ENCODE data around the gene LRRC4C. TPM values are rescaled to one million over a fixed set of nuclear protein-coding genes. Genes with fewer than 3 reads are reported as not detected.

LRRC4C gene
- total RNA-seq, 1 donor from 2014 or later: 0.41 TPM

DNA sequence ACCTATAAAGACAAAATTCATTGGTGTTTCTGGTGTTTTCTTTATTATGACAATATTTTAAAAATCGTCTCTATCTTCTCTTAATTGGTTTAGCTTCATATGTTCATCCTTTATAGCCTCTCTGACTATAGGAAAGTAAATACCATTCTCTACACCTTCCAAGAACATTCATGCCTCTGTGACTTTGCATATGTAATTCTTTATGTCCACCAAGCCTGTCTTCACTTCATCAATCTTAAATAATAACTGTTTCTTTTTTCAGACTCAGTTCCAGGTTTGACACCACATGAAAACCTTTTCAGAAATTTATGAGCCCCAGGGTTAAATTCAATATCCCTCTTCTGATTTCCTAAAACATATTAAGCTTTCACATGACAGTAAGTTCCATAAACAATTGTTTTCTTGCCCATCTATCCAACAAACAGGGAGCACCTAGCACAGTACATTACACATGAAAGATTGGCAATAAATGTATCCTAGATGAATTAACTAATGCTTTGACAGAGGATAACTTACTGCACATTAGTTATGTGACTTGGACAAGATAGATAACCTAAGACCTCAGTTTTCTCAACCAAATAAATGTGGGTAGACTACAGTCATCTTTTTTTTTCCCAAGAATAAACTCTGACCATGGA, 886.1 kb downstream of the LRRC4C start:
- no peaks in the 10 kb centered on the region for H3K27me3 ChIP-seq (ENCODE audit: low read depth)
- H3K27ac ChIP-seq (replicated peaks): no peak overlapping the region
- H3K36me3 ChIP-seq: no peaks in the 10 kb centered on the region
- no peak for DNase-seq
- no peaks in the 10 kb centered on the region for H3K4me1 ChIP-seq
- no peaks in the 10 kb centered on the region for H3K9me3 ChIP-seq (replicated peaks)
- H3K4me3 ChIP-seq: no peak overlapping the region
- intact Hi-C loops (cut with micrococcal nuclease): no loop called here
- TF ChIP-seq, protein P1, sequence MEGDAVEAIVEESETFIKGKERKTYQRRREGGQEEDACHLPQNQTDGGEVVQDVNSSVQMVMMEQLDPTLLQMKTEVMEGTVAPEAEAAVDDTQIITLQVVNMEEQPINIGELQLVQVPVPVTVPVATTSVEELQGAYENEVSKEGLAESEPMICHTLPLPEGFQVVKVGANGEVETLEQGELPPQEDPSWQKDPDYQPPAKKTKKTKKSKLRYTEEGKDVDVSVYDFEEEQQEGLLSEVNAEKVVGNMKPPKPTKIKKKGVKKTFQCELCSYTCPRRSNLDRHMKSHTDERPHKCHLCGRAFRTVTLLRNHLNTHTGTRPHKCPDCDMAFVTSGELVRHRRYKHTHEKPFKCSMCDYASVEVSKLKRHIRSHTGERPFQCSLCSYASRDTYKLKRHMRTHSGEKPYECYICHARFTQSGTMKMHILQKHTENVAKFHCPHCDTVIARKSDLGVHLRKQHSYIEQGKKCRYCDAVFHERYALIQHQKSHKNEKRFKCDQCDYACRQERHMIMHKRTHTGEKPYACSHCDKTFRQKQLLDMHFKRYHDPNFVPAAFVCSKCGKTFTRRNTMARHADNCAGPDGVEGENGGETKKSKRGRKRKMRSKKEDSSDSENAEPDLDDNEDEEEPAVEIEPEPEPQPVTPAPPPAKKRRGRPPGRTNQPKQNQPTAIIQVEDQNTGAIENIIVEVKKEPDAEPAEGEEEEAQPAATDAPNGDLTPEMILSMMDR (IDR thresholded peaks at IDR 0.05; ENCODE audit: borderline replicate concordance): no peak

DNA sequence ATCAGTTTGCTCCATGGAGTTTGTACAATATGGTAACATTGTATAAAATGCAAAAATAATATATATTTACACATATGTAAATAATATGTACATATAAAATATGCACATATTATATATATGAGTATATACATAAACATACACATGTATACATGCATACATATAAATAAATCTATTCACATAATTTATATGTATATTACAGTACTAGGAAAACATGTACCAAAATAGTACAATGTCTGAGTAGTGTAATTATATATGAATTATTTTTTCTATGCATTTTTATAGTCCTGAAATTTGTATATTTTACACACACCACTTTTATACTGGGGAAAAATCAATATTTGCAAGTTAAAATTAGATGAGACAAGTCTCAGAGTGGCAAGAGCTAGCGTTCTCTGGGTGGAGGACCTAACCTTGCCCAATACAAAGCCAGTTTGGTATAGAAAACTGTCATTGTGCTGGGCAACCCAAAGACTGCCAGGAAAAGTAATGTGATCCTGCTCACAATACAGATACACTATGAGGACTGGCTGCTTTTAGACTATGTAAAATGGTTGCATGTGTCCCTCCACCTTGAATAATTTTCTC, 889.4 kb downstream of the LRRC4C start:
- intact Hi-C loops (cut with micrococcal nuclease): no loop called here
- no peak for DNase-seq

DNA sequence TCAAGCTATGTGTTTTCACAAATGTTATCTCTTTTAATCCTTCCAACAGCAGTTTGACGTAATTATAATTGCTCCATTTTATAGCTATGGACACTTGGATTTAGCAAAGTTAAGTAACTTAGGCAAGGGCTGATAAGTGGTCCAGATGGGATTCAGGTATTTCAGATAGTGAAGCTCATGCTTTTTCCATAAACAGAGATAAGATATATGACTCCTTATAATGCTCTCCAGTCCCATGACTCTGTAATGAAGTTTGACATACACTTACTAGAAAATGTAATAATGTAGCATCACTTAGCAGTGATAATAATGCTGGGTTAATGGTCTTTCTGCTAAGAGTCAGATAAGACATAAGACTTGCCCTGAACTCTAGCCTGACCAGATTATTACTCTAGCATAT, 892.1 kb downstream of the LRRC4C start:
- Histone ChIP-seq H3K36me3 (no peaks in the 10 kb centered on the region), H3K4me3 (no peak overlapping the region), H3K9me3 (replicated peaks) (no peaks in the 10 kb centered on the region), H3K4me1 (no peaks in the 10 kb centered on the region), H3K27me3 (ENCODE audit: low read depth) (no peaks in the 10 kb centered on the region), H3K27ac (replicated peaks) (no peak overlapping the region)
- TF ChIP-seq, protein P1 (IDR thresholded peaks at IDR 0.05; ENCODE audit: borderline replicate concordance): no peak
- no peak for DNase-seq
- intact Hi-C loops (cut with micrococcal nuclease): no loop called here

More for the DNA sequence above, 889.4 kb downstream of the LRRC4C start:
- TF ChIP-seq, protein P1 (IDR thresholded peaks at IDR 0.05; ENCODE audit: borderline replicate concordance): no peak
- Histone ChIP-seq H3K4me1 (no peaks in the 10 kb centered on the region), H3K27me3 (ENCODE audit: low read depth) (no peaks in the 10 kb centered on the region), H3K4me3 (no peak overlapping the region), H3K27ac (replicated peaks) (no peak overlapping the region), H3K9me3 (replicated peaks) (no peaks in the 10 kb centered on the region), H3K36me3 (no peaks in the 10 kb centered on the region)

DNA sequence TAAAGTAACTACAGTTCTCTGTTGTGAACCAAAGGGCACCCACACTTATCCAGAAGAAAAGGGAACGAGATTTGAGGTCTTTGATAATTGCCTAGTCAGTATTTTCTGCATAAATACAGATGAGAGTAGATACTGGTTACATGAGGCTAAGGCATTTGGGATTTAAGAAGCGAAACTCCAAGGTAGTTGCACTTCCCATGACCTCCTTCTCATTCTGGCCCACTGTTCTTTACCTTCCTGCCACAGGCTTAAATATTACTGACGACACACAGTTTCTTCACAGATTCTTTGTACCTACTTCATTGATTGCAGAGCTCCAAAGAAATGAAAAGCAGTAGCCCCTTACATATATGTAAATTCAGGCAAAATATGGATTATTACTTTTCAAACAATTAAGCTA, 915.3 kb downstream of the LRRC4C start:
- no peak overlapping the region for H3K4me3 ChIP-seq
- no peaks in the 10 kb centered on the region for H3K36me3 ChIP-seq
- intact Hi-C loops (cut with micrococcal nuclease): no loop called here
- H3K4me1 ChIP-seq: no peaks in the 10 kb centered on the region
- no peak for DNase-seq
- peaks cover 7% of the 10 kb centered on the region for H3K9me3 ChIP-seq (replicated peaks)
- no peaks in the 10 kb centered on the region for H3K27me3 ChIP-seq (ENCODE audit: low read depth)
- H3K27ac ChIP-seq (replicated peaks): no peak overlapping the region
- TF ChIP-seq, protein P1 (IDR thresholded peaks at IDR 0.05; ENCODE audit: borderline replicate concordance): no peak

DNA sequence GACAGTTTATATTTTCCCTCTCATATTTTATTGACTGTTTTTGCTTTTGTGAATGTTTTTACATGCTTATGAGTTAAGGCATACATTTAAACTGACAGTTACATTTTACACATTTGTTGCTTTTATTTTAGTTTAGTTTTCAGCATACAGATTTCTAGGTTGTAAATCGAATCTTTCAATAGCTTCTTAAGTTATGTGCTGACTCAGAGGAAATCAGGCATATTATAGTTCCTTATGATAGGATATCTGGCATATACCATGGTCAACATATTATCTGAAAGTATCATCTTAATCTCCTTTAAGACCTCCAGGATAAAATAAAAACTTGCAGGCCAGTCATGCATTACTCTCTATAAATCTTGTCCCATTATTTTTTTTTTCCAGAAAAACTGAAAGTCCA, 916.6 kb downstream of the LRRC4C start:
- DNase-seq: no peak
- TF ChIP-seq, protein P1 (IDR thresholded peaks at IDR 0.05; ENCODE audit: borderline replicate concordance): no peak
- H3K4me1 ChIP-seq: no peaks in the 10 kb centered on the region
- H3K36me3 ChIP-seq: no peaks in the 10 kb centered on the region
- H3K9me3 ChIP-seq (replicated peaks): peaks cover 7% of the 10 kb centered on the region
- intact Hi-C loops (cut with micrococcal nuclease): no loop called here
- H3K4me3 ChIP-seq: no peak overlapping the region
- no peaks in the 10 kb centered on the region for H3K27me3 ChIP-seq (ENCODE audit: low read depth)
- H3K27ac ChIP-seq (replicated peaks): no peak overlapping the region

Data from left ventricle myocardium inferior (tissue), 1 donor.